GM06990 (cell line): ENCODE measurements around the gene PSMD11.

Experiments
- DNase-seq: peaks from one replicate; pipeline ENCODE4 v3.0.0-alpha.2; 2011; ENCODE audit not compliant: insufficient read length; ENCODE audit errors: extremely low read depth
- H3K27me3 ChIP-seq: replicated peaks from 2 replicates; pipeline ENCODE4 v1.6.0; 2011; ENCODE audit warnings: low read length; ENCODE audit not compliant: control insufficient read depth, insufficient read depth
- H3K36me3 ChIP-seq: 2 replicates; pipeline ENCODE4 v1.5.1; 2011; ENCODE audit warnings: low read length; ENCODE audit not compliant: control insufficient read depth, insufficient read depth
- H3K4me3 ChIP-seq: replicated peaks from 2 replicates; pipeline ENCODE4 v1.5.1; 2011; ENCODE audit warnings: low read depth, mild to moderate bottlenecking, control low read depth, low read length
- TF ChIP-seq, protein P1 (sequence below): IDR thresholded peaks from 2 replicates; pipeline ENCODE4 v1.5.1; 2011; ENCODE audit warnings: low read length, control low read depth, mild to moderate bottlenecking, inconsistent platforms; ENCODE audit not compliant: insufficient read depth, poor library complexity, severe bottlenecking

PSMD11 gene

GRCh38 chr17:32440722-32441121 is 3.6 kb upstream of the PSMD11 start:
- TF ChIP-seq, protein P1, sequence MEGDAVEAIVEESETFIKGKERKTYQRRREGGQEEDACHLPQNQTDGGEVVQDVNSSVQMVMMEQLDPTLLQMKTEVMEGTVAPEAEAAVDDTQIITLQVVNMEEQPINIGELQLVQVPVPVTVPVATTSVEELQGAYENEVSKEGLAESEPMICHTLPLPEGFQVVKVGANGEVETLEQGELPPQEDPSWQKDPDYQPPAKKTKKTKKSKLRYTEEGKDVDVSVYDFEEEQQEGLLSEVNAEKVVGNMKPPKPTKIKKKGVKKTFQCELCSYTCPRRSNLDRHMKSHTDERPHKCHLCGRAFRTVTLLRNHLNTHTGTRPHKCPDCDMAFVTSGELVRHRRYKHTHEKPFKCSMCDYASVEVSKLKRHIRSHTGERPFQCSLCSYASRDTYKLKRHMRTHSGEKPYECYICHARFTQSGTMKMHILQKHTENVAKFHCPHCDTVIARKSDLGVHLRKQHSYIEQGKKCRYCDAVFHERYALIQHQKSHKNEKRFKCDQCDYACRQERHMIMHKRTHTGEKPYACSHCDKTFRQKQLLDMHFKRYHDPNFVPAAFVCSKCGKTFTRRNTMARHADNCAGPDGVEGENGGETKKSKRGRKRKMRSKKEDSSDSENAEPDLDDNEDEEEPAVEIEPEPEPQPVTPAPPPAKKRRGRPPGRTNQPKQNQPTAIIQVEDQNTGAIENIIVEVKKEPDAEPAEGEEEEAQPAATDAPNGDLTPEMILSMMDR, result no peak
- H3K36me3 ChIP-seq, result no peaks in the 10 kb centered on the region
- H3K4me3 ChIP-seq, result no peak overlapping the region
- no peak for DNase-seq
- H3K27me3 ChIP-seq, result no peaks in the 10 kb centered on the region

GRCh38 chr17:32441886-32442285 is 2.4 kb upstream of the PSMD11 start:
- Histone ChIP-seq H3K4me3 (no peak overlapping the region), H3K36me3 (peaks cover under 1% of the 10 kb centered on the region; the same call in 1 of the 2 replicates), H3K27me3 (no peaks in the 10 kb centered on the region)
- DNase-seq, result no peak
- TF ChIP-seq, protein P1, result no peak

DNA sequence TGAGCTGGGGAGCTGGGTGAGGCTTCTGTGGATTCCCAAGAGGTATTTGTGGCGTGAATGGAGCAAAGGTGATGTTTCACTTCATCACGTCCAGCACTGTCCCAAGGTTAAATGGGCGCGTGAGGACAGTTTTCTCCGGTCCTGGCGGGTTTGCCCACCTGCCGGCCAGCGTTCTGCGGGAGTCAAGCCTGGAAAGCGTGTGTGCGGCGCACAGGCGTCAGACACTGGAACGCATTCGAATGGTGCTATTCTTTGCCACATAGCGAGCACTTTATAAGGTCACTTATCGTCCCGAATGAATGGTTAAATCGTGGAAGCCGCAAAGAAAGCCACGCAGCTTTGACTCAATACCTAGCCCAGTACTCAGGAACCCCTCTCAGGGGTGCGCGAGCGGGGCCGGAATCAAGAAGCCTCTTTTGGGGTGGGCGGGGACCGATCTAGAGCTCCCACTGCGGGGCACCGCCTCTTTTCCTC is 446 bp upstream of the PSMD11 start:
- peaks cover 3% of the 10 kb centered on the region for H3K36me3 ChIP-seq
- H3K27me3 ChIP-seq, result no peaks in the 10 kb centered on the region
- peak overlapping the region; percentile 58 for H3K4me3 ChIP-seq
- no peak for DNase-seq
- TF ChIP-seq, protein P1, result no peak

DNA sequence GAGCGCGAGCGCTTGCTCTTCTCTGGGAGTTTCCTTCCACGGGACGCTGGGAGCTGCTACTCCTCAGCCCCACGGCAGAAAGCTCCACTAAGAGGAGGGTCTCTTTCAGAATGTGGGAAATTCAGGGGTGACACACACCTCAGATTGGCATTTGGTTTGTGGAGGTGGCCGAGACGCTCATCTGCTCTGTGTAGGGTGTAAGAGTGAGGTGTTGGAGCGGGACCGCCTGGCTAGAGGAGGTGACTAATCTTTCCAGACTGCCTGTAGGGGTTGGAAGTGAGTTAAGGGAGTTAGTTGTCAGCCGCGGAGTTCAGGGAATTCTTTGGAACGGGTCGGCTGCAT is 735 bp downstream of the PSMD11 start:
- Histone ChIP-seq H3K4me3 (peak overlapping the region; percentile 79), H3K36me3 (peaks cover 5% of the 10 kb centered on the region), H3K27me3 (no peaks in the 10 kb centered on the region)
- DNase-seq, result no peak
- TF ChIP-seq, protein P1, result no peak

DNA sequence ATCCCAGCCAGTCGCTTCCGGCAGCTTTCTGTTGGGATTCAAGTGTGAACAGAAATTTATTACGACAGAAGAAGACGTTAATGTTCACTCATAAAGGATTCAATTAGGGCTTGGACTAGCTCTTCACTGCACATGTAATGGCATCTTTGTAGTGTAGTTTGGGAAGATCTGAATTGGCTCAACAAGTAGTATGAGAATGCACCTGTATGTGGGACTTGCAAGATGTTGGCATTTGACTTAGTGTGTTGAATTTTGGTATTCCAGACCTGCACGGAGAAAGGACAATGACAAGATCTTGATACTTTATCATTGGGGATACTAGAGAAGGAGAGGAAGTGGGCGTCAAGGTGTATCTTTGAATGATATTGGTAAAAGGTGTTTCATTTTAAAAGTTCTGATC is 1.2 kb downstream of the PSMD11 start:
- H3K27me3 ChIP-seq, result no peaks in the 10 kb centered on the region
- TF ChIP-seq, protein P1, result no peak
- peaks cover 5% of the 10 kb centered on the region for H3K36me3 ChIP-seq
- peak overlapping the region; percentile 79 for H3K4me3 ChIP-seq
- no peak for DNase-seq

GRCh38 chr17:32445971-32446370 is 1.7 kb downstream of the PSMD11 start:
- TF ChIP-seq, protein P1, result no peak
- Histone ChIP-seq H3K27me3 (no peaks in the 10 kb centered on the region), H3K36me3 (peaks cover 5% of the 10 kb centered on the region), H3K4me3 (peak overlapping the region; percentile 79)
- no peak for DNase-seq
